GM19463 (cell line): ENCODE measurements around the gene MISFA.
A peak's percentile ranks its signal among the peaks of the same experiment; 100 is the strongest.
"Not testable (repeated sequence)": the region's sequence is repeated elsewhere in the genome, so short reads cannot be mapped to it uniquely, and the experiment has no call there.

Experiments
- ATAC-seq: cut with Tn5 transposase; IDR thresholded peaks from one replicate; pipeline ENCODE4 v1.9.1; 2021; ENCODE audit warnings: mild to moderate bottlenecking, moderate library complexity; ENCODE audit not compliant: unreplicated experiment

The MISFA gene

DNA sequence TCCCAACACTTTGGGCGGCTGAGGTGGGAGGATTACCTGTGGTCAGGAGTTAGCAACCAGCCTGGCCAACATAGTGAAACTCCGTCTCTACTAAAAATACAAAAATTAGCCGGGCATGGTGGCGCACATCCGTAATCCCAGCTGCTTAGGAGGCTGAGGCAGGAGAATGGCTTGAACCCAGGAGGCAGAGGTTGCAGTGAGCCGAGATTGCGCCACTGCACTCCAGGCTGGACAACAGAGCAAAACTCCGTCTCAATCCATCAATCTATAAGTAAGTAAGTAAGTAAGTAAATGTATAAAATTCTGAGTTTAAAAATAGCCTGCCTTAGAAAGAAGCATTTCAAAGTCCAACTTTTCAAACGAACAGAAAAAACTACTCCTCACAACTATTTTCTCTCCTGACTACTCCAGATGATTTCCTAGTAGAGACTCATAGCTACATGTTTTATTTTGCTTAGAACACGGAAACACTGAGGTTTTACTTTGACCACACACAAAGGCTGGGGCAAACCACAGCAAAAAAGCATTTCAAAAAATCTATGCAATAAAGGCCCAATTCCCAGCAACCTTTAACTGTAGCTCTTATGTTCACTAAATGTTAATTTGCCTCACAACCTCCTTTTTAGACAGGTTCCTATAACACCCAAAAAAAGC lies 18.2 kb downstream of the MISFA start:
- ATAC-seq = no peak

DNA sequence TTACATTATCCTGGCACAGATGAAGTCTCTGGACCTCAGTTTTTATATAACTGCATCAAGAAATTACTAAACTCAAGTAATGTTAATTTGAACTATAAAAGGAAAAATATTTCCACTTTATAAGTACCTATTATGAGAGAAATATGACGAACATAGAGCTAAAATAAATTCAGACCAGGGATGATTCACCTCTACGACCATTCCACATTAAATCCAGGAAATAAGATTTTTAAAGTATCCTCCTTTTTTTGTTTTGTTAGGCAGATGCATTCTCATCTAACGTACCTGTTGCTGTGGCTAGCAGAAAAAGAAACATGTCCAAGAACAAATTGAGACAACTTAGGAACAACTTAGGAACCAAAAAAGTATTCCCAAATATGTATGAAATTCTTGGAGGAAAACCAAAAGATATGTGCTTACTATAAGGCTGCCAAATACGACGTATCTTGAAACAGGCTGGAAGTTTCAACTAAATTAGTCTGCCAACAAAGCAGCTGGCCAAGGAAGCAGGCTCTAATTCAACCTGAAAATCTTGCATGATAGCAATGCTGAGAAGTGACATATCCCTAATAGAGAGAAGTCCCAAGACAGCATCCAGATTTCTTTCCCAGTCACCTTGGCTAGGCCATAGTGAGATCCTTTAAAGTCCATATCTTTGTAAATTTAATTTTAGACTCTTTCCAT lies 18.9 kb downstream of the MISFA start:
- no peak for ATAC-seq

GRCh38 chr11:18623707-18624106 lies 24.1 kb downstream of the MISFA start:
- no peak for ATAC-seq

DNA sequence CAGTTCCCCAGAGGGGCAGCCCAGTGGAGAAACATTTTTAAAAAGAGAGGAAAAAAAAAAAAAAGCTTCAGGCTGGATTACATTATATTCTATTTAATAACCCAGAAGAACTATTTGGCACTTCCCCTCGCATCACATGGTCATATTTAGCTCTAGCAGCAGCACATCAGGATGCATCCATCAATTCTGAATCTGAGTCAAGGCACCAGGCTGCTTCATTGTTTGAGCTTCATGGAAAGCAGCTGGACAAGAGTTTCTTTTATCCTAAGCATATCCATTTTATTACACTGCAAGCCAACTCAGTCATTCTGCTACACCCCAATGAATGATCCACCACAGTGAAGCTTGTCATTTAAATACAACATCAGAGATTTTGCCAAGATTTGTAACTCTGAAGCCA lies 24.6 kb downstream of the MISFA start:
- no peak for ATAC-seq

- no peak for ATAC-seq
These were observed 33.3 kb downstream of the MISFA start for GRCh38 chr11:18632841-18633240.

- ATAC-seq = peak; percentile 53
These were observed 33.9 kb downstream of the MISFA start for GRCh38 chr11:18633256-18634139.

GRCh38 chr11:18634140-18635032 lies 34.8 kb downstream of the MISFA start, which contains the start of gene SPTY2D1:
TSS of gene SPTY2D1 (minus strand) at chr11:18634342. CDS start at chr11:18634257, 85 bp downstream.
- ATAC-seq = peak; percentile 94

GRCh38 chr11:18641677-18642076 lies 42.1 kb downstream of the MISFA start:
- no peak for ATAC-seq

DNA sequence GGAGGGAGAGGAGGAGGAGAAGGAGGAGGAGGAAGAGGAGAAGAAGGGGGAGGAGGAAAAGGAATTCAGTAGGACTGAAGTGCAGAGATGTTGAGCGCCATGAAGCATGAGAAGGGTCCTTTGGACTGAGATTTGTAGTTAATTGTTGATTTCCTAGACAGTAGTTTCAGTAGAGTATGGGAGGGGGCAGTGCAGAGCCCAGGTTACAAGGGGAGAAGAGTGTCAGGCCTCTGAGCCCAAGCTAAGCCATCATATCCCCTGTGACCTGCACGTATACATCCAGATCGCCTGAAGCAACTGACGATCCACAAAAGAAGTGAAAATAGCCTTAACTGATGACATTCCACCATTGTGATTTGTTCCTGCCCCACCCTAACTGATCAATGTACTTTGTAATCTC lies 43.4 kb downstream of the MISFA start:
- not testable (repeated sequence) for ATAC-seq

GRCh38 chr11:18650353-18650752 lies 50.8 kb downstream of the MISFA start:
- peak; percentile 53 for ATAC-seq

GRCh38 chr11:18650859-18651557 lies 51.4 kb downstream of the MISFA start:
- peak; percentile 76 for ATAC-seq
